Dermis microvascular lymphatic vessel endothelial cell (primary cell): ENCODE data around the gene IGIP. TPM values are rescaled to one million over a fixed set of nuclear protein-coding genes. Genes with fewer than 3 reads are reported as not detected.

Source experiments
- DNase-seq, 2 donors: peaks; one replicate each; pipeline versions ENCODE4 v3.0.0 to v3.0.0-alpha.2; 2010; ENCODE audit warnings: low read depth in 2 of 2
- total RNA-seq: library from RNA; depleted of rRNA; stranded (reverse); fragments of >200 nt; gene quantifications from 2 replicates; pipeline ENCODE4 v1.2.1, GENCODE V29; 2014

Gene IGIP
- total RNA-seq: 2.6 and 4.0 TPM in 2 replicates

- no peak for DNase-seq
Measured at GRCh38 chr5:140125637-140126036, at the start of gene IGIP. Gene IGIP, plus strand, starts transcription at chr5:140125937. Its CDS starts 2,540 bp downstream, at chr5:140128477.

- no peak for DNase-seq
Measured at GRCh38 chr5:140076142-140076541, 49.6 kb upstream of the IGIP start.

GRCh38 chr5:140076788-140077187 is 48.9 kb upstream of the IGIP start:
- DNase-seq: no peak

DNA sequence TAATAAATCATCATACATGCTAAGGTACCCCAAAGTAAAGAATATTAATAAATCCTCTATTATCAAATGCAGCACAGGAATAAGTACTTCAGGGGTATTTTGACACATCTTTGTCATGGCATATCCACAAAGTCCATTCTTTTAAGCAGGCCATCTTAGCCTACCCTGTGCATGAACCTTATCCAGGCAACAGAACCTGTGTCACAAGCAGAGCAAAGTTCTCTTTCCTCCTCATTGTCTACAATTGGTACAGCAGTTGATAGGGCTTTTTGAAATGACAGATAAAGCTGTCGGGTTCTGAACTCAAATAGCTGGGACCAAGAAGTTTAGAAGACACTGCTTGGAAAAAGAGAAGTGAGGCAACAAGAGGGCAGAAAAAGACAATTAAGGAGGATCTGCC is 42.6 kb upstream of the IGIP start:
- no peak for DNase-seq

DNA sequence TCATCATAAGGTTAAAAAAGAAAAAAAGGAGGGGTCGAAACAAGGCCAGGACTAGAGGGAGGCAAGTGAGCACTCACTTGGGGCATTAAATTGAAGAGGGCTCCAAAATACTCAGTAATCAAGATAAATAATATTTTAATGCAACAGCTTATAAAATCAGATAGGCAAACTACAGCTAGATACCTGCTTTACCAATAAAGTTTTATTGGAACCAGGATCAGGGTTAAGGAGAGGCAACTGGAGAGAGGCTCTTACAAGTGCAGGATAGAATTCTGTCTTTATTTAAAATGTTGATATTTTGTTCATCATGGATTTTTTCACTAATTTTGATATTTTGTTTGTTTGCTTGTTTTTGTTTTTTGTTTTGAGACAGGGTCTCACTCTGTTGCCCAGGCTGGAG is 42.1 kb upstream of the IGIP start:
- DNase-seq: no peak

GRCh38 chr5:140084541-140084940 is 41.2 kb upstream of the IGIP start:
- DNase-seq: no peak

- no peak for DNase-seq
Measured at GRCh38 chr5:140090251-140090650, 35.5 kb upstream of the IGIP start.

DNA sequence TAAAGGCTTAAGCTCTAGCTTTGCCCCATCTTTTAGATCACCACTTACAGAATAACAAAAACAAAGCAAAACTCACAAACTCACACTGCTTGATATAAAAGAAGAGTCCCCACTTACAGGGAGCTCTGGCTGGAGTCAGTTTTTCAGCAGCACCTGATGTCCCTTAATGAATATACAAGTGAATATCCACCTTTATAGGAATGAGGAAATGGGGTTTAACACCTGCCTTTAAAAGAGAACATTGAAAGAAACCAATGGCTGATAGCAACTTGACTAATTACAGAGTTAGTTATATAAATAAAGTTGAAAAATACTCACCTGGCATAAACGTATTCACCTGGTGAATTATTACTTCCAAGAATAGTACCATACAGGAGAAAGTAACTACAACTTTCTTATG is 32.6 kb upstream of the IGIP start:
- no peak for DNase-seq

- no peak for DNase-seq
Measured at GRCh38 chr5:140093866-140094265, 31.9 kb upstream of the IGIP start.

DNA sequence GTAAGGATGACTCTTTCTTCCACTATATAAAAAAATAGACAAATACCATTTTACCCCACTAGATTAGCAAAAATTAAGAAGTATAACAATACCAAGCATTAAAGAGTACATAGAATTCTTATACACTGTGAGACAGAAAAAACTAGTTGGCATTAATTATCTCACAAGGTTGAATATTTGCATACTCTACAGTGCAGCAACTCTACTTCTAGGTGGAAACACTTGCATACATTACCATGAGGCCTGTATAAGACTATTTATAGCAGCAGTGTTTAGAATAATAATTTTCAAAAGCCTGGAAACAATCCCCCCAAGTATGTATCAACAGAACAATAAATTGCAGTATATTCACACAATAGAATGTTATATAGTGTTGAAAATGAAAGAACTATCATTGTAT is 30.8 kb upstream of the IGIP start:
- DNase-seq: no peak

DNA sequence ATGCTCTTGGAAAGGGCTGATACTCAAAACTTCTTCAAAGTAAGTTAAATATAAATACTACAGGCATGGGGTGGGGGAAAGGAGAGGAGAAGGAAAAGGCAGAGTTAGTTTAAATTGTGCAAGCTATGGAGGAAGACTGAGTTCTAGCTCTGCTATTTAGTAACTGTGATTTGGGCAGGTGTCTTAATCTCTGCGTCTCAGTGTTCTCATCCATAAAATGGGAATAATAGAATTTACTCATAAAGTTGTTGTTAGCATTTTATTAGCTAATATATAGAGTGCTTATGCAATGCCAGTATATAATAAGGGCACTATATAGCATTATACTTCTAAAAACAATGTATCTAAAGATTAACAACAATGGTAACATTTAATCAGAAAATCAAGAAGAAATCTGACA is 24.6 kb upstream of the IGIP start:
- no peak for DNase-seq

- DNase-seq: no peak
Measured at GRCh38 chr5:140103154-140103553, 22.6 kb upstream of the IGIP start.

DNA sequence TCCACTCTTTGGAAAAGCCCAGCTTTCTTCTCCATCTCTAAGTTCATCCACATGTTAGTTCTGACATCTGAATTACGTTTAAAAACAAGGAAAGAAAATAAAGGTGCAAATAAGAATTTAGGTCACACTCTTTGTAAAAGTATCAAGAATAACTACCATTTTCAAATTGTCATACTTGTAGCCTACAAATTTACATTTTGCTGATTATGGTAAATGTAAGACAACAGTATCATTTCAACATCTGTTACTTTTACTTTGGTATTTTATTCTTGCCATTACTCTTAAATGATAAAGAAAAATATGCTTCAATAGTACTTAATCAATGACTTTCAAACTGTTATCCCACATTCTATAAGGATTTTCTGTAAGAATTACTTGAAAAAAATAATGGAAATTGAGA is 21.6 kb upstream of the IGIP start:
- no peak for DNase-seq

DNA sequence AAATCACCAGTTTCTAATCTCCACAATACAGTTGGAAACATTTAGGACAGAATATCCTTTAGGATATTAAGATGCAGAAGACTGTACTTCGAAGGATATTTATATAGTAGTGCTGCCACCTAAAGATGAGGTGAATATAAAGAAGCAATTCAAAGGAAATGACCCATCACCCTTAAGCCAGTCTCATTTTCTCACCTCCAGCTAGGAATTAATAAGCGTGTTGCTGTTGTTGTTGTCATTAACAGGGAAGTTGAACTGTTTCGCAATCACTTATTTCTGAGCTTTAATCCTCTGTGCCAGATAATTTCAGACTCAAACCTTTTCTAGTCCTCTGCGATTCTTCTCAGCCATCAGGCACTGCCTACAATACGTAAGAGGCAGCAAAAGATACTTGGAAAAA is 19.6 kb upstream of the IGIP start:
- no peak for DNase-seq

DNA sequence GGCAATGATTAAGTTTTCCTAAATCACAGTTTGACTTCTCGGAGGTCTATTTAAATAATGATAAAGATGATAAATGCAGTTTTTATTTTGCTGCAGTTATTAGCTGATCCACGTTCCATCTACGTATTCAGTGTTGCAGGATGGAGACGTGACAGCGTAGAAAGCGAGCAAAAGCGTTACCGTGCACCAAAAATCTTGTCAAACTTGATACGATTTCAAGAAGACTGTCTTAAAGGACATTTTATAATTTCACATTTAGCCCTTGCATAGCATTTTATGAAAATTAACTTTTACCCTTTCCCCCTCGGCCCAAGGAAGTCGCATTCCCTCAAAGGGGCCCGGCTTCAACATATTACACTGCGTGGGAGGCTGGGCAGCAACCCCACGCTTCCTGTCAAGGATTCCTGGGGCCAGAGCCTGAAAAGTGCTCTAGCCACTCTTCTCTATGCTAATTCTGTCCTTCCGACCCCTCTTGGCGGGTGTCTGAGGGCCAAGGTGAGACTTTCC is 18.9 kb upstream of the IGIP start:
- no peak for DNase-seq

GRCh38 chr5:140107312-140108092 is 18.2 kb upstream of the IGIP start:
- DNase-seq: peak; percentile 65 to 94

- DNase-seq: no peak
Measured at GRCh38 chr5:140108093-140109017, 17.4 kb upstream of the IGIP start.

- DNase-seq: no peak
Measured at GRCh38 chr5:140109018-140109758, 16.5 kb upstream of the IGIP start.

- DNase-seq: no peak
Measured at GRCh38 chr5:140109759-140110645, 15.7 kb upstream of the IGIP start.

DNA sequence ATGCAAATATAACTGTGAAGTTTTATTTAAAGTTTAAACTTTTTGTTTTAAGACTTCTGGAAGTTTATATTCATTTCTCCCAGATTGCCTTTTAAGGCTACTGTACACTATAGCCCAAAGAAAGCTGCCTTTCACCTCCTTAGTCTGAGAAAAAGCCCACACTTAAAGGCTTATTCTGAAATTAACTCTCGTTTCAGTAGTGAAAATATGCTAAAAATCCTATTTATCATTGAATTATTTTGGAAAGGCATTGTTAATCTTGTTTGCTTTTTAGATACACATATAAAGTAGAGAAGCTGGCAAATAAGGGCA is 15.1 kb upstream of the IGIP start:
- no peak for DNase-seq
